Nasal cavity respiratory epithelium epithelial cell of viscerocranial mucosa (primary cell): Measurements from ENCODE around the gene SPANXA2. TPM values are rescaled to one million over a fixed set of nuclear protein-coding genes. Genes with fewer than 3 reads are reported as not detected.

ENCODE experiments used
- total RNA-seq: library from RNA; depleted of rRNA; stranded (reverse); fragments of >200 nt; gene quantifications from 2 replicates; pipeline ENCODE4 v1.2.3, GENCODE V29; 2014

The SPANXA2 gene
- total RNA-seq: not detected in 2 replicates

GRCh38 chrX:141589408-141589807 is at the start of gene SPANXA2:
SPANXA2 (plus strand) TSS chrX:141589708; CDS start chrX:141589768, 60 bp downstream.

GRCh38 chrX:141584638-141585037 is 4.9 kb upstream of the SPANXA2 start, which contains the start of gene SPANXA1:
SPANXA1 (minus strand) TSS chrX:141584738; CDS start chrX:141584678, 60 bp downstream.

Other genes with a start within 250 kb of the SPANXA2 start
- not detected in 2 replicates for gene SPANXA1, start 5.0 kb upstream of the SPANXA2 start, total RNA-seq
- gene SPANXD, start 109.0 kb downstream of the SPANXA2 start, total RNA-seq: not detected in 2 replicates
- gene MAGEC3, start 248.6 kb downstream of the SPANXA2 start, total RNA-seq: not detected in 2 replicates